Measurements from ENCODE around the gene BSPRY. TPM values are rescaled to one million over a fixed set of nuclear protein-coding genes. Genes with fewer than 3 reads are reported as not detected.

The BSPRY gene
- total RNA-seq, result 0.37 TPM
- long read RNA-seq, result 0 reads

DNA sequence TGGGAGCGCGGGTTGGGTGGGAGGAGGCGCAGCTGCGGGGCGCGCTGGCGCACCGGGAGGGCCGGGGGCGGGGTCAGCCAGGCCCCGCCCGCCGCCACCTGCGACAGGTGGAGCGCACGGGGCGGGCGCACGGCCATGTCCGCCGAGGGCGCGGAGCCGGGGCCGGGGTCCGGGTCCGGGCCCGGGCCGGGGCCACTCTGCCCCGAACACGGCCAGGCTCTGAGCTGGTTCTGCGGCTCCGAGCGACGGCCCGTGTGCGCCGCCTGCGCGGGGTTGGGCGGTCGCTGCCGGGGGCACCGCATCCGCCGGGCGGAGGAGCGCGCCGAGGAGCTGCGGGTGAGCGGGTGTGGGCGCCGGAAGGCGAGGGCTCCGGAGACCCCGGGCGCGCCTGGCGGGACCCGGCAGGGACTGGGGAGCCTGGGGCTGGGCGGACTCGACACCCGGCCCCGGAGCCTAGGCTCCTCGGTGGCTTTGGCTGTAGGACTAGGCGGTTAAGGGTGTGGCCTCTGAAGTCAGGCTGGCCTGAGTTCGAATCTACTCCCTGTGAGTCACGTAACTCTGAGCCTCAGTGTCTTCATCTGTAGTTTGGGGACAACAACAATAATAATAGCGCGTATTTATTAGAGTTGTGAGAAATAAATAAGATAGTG lies at the start of gene BSPRY:
Gene BSPRY (plus strand): TSS at position 97 of the 650 bp plus-strand sequence. CDS start 39 bp downstream, at position 136.
- ATAC-seq (peak; percentile 62), DNase-seq (peak; percentile 24)
- intact Hi-C loops (cut with micrococcal nuclease), result no loop called here

DNA sequence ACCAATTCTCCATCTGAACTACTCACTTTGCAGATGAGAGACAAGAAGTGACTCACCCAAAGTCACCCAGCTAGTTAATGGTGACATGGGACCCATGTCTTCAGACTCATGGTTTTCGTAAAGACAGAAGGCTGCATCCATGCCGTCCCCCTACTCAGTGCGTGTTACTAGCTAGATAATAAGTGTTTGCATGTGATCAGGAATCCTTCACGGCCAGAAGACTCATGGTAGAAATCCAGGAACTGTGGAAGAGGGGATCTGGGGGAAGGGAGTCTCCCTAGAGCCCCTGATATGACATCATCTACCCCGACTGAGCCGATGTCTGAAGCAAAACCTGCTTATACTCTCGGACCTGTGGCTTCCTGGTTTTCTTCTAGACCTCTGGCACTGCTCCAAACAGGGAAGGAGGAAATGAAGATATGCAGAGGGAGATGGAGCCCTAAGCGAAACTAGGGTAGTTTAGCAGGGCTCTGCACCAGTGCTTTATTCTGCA lies 49.5 kb upstream of the BSPRY start:
- no peak for ATAC-seq
- no peak for DNase-seq
- intact Hi-C loops (cut with micrococcal nuclease), result no loop called here

DNA sequence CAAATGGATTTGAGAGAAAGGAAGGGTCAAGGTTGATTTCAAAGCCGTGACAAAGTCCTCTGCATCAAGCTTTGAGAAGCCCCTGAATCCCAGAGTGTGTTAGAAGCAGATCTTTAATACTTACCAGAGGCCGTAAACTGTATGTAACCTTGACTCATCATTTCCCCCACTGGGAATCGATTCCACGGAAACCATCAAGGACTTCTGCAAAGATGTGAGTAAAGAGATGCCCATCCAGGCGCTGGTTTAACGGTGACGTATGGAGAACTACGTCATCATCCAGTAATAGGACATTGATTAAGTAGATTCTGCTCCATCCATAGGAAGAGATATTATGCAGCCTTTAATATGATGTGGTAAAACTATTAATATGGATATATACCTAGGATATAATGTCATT lies 47.8 kb upstream of the BSPRY start:
- DNase-seq (no peak), ATAC-seq (no peak)
- intact Hi-C loops (cut with micrococcal nuclease), result no loop called here

DNA sequence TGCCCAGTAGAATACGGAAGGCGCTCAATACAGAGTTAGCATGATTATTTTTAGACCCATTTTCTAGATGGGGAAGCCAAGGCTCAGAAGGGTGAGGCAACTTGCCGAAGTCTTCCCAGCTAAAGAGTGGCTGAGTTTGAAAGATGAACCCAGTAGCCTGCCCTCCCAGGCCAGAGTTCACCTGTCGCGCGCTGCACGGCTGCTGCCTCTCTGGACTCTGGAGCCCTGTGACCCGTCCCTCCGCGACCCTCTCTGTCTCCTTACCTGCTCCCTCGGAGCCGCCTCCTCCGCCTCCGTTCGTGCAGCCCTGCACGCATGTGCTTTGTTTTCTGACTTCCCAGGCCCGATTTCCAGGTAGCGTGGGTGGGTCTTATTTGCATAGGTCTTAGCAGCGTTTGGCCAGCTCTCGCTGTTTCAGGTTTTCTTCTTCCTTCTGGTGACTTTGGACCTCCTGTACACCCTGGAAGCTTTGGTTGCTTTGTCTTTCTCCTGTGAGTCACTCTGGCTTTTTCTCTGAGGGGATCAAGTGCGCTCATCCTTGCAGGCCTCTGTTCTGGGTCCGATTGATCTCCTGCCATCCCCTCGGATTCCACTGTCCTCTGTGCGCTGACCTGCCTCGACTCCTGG lies 46.4 kb upstream of the BSPRY start, which contains the start of gene RNF183:
Gene RNF183 (minus strand): TSS at position 585 of the 627 bp plus-strand sequence. CDS start 5,192 bp downstream, outside the sequence.
- ATAC-seq, result no peak
- no peak for DNase-seq
- intact Hi-C loops (cut with micrococcal nuclease), result no loop called here

DNA sequence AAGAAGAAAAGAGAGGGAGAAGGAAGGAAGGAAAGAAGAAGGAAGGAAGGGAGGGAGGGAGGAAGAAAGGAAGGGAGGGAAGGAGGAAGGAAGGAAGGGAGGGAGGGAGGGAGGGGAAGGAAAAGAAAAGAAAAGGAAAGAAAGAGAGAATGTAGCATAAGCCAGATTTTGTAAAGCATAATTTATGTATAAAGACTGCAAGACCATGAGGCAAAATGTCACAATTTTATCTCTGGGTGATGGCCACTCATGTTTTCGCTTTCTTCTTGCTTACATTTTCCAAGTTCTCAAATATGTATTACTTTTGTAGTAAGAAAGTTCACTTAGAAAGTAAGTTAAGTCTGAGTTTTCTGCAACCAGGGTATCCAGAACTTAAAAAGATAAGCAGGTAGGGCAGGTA lies 42.8 kb upstream of the BSPRY start:
- no peak for DNase-seq
- intact Hi-C loops (cut with micrococcal nuclease), result no loop called here

DNA sequence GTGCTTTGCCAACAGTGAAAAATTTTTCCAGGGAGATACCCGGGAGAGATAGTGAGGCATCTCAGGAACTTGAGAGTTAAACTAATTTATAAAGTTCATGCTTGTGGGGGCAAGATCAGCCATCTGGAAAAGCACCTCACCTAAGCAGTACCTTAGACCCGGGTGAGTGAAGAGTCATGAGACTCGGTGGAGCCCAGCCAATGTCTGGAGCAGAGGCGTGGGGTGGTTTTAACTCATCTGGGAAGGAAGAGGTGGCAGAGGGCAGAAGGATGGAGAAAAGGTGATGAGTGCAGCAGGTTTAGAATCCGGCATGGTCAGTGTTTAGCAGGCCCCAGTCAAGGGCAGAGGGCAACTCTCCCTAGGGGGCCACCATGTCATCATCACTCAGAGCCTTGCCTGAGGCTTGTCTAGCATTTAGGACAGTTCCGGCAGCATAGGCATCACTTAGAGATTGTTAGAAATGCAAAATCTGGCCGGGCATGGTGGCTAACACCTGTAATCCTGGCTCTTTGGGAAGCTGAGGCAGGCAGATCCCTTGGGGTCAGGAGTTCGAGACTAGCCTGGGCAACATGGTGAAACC lies 41.9 kb upstream of the BSPRY start:
- no peak for ATAC-seq
- DNase-seq, result no peak
- intact Hi-C loops (cut with micrococcal nuclease), result no loop called here

More for the DNA sequence above, 42.8 kb upstream of the BSPRY start:
- no peak for ATAC-seq

DNA sequence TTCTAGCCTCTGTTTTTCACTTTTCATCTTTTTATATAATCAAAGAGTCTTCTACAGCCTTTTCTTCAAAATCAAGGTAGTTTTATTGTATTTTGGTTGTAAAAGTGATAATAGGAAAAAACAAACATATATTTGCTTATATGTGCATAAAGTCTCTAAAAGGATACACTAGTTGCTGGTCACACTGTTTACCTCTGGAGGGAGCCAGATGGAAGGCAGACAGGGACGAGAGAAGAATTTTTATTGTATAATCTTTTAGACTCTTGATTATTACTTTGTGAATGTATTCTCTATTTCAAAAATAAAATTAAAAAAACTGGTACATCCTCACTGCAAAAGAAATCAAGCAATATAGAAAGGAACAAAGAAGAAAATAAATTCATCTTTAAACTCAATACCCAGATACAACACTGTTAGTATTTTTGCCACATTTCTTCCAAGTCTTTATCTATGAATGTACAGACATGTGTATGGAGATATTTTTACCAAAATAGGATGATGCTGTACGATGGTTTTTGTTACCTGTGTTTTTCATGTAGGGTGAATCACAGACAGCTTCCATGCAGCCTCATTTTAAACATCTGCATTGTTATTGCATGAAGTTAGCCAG lies 40.0 kb upstream of the BSPRY start:
- DNase-seq (no peak), ATAC-seq (peak; percentile 67)
- intact Hi-C loops (cut with micrococcal nuclease), result no loop called here

DNA sequence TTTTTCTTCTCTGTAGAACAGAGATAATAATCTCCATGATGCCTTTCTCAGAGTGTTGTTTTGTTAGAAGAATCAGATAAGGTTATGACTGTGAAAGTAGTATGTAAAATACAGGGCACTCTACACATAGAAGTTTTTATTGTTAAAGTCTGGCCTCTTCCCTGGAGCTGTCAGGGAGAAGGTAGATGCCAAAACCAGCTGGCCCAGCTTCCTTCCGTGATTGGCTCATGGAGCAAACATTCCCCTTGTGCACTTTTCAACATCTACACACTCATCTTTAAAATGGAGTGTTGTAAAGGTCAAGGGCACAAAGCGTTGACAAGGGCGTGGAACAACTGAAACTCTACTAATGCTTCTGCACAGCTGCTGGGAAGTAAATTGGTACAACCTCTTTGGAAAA lies 38.8 kb upstream of the BSPRY start:
- DNase-seq (no peak), ATAC-seq (peak; percentile 80)
- intact Hi-C loops (cut with micrococcal nuclease), result no loop called here

DNA sequence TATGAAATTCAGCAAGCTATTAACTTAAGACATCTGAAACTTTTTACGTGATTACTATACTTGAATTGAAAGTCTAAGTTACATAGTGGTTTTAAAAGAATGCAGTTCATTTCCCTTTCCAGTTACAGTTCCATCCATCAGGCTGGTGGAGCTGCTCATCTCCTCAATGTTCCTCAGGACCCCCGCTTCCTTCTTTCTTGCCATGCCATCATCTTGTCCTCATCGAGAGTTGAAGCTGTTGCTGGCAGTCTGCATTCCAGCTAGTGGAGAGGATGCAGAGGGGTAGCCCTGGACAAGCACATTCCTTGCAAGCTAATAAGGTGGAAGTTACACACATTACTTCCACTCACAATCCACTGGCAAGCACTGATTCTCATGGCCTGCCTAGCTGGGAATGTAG lies 37.4 kb upstream of the BSPRY start:
- ATAC-seq, result no peak
- no peak for DNase-seq
- intact Hi-C loops (cut with micrococcal nuclease), result no loop called here

DNA sequence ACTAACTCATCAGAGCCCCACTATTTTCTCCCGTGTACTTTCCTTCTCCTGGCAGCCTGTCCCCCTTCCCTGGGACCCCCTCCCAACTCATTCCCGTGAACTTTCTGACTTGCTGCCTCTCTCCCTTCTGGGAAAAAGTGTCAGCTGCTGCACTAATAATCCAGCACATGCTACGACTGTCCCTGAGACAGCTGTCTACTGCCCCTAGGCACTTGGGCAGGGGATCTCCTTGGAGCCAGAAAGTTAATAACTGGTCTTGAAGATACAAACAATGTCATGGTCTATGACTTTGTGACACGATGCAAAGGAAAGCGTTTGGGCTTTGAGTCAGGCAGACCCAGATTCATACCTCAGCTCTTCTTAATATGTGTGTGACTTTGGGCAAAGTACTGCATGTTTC lies 36.1 kb upstream of the BSPRY start:
- intact Hi-C loops (cut with micrococcal nuclease), result no loop called here
- ATAC-seq, result no peak
- DNase-seq, result no peak

DNA sequence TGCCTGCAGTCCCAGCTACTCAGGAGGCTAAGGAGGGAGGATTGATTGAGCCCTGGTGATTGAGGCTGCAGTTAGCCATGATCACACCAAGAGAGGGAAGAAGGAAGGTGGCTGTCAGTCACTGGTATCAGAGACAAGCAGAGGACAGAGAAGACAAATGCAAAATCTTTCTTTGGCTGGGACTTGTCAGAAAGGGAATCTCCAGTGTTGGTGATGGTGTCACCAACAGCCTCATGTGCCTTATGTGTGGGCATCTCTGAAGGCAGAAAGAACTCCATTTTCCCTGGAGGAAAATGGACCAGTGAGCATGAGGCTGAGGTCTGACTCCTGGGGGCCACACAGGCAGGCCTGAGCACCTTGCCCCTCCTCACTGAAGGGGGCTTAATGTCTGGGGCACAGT lies 34.1 kb upstream of the BSPRY start:
- DNase-seq (no peak), ATAC-seq (no peak)
- intact Hi-C loops (cut with micrococcal nuclease), result no loop called here

DNA sequence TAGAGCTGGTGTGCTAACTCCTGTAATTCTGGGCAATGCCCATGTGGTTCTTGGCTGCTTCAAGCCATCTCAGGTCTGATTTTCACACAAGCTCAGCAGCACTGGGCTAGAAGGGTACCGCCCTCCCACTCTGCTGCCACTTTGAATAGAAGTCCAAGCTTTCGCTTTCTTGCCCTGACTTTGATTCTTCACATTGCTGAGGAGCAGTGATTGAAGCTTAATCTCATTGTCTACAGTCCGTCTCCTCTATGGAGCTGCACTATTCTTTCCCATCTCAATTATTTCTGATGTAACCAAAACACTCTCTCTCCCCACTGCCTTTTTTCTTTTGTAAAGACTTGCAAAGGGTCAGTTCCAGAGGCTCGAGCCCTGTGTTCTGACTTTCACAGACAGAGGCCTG lies 33.3 kb upstream of the BSPRY start:
- intact Hi-C loops (cut with micrococcal nuclease), result no loop called here
- no peak for ATAC-seq
- no peak for DNase-seq

DNA sequence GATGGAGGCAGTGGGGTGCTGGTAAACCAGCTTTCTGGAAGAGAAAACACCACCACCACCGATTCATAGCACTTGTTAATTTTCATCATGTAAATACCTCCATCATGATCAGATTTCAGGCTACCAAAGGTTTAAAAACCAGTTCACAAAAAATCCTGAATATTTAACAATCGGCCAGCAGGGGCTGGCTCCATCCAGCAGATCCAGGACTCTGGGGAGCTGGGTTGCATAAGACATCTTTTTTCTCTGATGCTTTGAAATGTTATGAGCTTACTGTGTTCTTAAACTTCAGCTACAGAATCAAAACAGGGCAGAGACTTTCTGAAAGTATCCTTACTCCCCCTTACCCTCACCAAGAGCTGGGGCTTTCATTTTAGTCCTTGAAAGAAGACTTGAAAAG lies 31.6 kb upstream of the BSPRY start:
- ATAC-seq (no peak), DNase-seq (no peak)
- intact Hi-C loops (cut with micrococcal nuclease), result no loop called here

DNA sequence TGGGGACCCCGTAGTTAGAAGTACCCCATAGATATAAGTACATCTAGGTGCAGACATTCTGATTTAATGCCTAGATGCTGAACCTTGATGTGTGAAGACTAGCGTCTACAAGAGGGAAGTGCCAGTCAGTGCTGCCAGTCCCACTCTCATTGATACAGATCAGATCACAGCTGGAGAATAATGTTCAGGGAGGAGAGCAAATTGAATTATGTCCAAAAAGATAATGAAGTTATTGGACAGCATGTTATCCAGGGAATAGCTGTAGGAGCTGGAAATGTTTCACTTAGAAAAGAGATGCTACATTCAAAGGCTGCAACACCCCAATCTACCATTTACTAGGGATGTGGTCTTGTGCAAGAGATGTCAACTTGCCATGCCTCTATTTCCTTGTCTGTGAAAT lies 30.3 kb upstream of the BSPRY start:
- DNase-seq (no peak), ATAC-seq (no peak)
- intact Hi-C loops (cut with micrococcal nuclease), result no loop called here

DNA sequence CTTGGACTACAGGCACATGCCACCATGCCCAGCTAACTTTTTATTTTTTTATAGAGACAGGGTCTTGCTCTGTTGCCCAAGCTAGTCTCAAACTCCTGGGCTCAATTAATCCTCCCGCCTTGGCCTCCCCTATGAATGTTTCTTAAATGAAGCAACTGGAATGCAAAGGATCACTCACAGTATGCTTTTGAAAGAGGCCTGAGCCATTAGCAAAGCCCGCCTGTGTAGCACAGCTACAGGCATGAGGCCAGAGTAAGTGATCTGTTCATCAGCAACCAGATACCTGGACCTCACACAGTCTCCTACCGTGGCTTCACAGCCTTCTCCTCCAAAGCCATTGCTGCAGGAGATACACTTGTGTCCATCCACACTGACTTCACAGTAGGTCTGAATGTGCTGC lies 29.3 kb upstream of the BSPRY start:
- no peak for ATAC-seq
- intact Hi-C loops (cut with micrococcal nuclease), result no loop called here
- no peak for DNase-seq

DNA sequence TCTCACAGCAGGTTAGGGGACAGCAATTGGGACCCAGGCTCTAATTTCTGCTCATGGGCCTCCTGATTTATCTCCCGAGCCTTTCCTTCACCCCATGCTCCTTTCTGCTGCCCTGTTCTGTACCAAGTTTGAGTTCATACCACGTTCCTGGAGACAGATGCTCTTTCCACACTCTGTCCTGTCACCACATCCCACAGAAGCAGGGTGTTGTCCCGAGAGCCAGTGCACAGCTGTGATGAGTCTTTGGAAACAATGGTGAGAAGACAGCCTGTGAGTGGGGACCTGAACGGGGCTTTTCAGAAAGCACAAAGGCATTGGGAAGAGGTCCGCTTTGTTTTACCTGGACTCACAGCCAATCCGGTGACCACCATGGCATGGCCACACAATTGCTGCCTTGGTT lies 26.7 kb upstream of the BSPRY start:
- DNase-seq (no peak), ATAC-seq (no peak)
- intact Hi-C loops (cut with micrococcal nuclease), result no loop called here

DNA sequence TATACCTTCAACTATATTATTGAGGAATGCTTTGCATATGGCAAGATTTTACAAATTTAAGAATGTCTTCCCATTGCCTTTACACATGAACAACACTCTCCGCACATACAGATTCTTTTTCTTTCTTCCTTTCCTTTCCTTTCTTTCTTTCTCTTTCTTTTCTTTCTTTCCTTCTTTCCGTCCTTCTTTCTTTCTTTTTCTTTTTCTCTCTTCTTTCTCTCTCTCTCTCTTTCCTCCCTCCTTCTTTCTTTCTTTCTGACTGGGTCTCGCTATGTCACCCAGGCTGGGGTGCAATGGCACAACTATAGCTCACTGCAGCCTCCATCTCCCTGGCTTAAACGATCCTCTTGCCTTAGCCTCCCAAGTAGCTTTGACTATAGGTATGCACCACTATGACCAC lies 23.1 kb upstream of the BSPRY start:
- DNase-seq, result no peak
- intact Hi-C loops (cut with micrococcal nuclease), result no loop called here
- no peak for ATAC-seq

DNA sequence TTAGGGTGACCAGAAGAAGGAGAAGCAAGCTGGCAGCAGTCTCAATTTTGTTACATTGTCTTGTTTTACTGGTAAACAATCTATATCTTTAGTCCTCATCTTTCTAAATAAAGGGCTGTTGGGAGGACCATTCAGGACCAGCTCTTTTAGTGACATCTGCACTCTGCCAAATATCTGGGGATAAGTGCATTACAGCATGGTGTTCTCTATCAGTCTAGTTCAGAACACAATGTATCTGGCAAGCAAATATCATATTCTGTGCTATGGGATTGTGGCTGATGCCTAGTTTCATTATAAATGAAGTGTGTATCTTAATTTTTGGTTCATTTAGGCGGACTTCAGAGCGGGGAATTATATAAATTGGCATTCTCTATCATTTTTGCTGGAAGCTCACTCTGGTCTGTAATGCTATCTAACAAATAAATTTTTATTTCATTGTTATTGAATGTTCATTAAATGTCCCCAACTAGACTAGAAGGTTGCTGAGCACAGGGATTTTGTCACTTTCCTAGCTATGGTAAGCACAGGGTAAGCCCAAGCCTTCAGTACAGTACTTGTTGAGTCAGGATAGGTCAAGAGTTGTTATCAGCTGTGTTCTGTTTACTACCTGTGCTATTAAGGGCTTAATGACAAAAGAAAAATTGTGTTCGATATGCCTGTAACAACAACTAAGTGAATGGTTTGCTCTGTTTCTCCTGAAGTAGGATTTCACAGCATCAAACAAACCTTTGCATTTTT lies 21.1 kb upstream of the BSPRY start:
- no peak for DNase-seq
- intact Hi-C loops (cut with micrococcal nuclease), result no loop called here
- ATAC-seq, result peak; percentile 96

DNA sequence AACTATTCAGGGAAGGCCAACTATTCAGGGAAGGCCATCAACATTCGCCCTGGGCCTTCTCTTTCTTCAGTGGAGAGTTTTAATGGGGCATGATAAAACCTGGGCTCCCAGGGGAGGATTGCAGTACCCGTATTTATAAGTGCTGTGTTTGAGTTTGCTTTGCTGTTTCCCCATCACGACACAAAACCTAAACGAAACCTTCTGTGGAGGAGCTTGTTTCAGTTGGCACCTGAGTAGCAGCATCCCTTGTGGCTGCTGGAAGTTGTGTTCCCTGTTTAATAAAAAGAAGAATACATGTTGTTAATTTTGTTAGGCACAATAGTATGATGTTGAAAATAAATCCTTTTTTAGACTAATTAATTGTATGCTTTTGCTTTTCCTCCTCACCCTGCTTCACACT lies 17.6 kb upstream of the BSPRY start:
- no peak for DNase-seq
- intact Hi-C loops (cut with micrococcal nuclease), result no loop called here
- no peak for ATAC-seq

DNA sequence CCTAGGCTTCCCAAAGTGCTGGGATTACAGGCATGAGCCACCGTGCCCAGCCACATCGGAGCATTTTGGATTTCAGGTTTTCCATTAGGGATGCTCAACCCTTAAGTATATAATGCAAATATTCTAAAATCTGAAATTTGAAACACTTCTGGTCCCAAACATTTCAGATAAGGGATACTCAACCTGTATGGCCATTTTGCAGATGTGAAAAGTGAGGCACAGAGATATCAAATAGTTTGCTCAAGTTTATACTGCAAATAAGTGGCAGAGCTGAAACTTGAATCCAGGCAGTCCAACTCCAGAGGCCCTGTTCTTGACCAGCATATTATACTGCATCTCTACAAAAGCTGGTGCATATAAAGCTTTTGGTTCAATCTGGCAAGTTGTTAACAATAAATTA lies 11.6 kb upstream of the BSPRY start:
- DNase-seq (no peak), ATAC-seq (no peak)
- intact Hi-C loops (cut with micrococcal nuclease), result no loop called here
